Stimulated activated CD8-positive, alpha-beta memory T cell treated with anti-CD3 and anti-CD28 coated beads, Interleukin-12 subunit alpha, Interleukin-12 subunit beta, amount 100 ng/mL, for 24 hours (primary cell): ENCODE measurements around the gene RNLS.

Source experiments
- DNase-seq: peaks from one replicate; pipeline ENCODE4 v3.0.0-alpha.2; 2020; ENCODE audit errors: extremely low read depth

The RNLS gene

GRCh38 chr10:88553116-88553752 is 29.9 kb downstream of the RNLS start:
- DNase-seq = no peak

GRCh38 chr10:88551246-88551645 is 31.9 kb downstream of the RNLS start:
- no peak for DNase-seq

GRCh38 chr10:88546497-88546896 is 36.6 kb downstream of the RNLS start:
- DNase-seq = no peak

- no peak for DNase-seq
These were observed 37.8 kb downstream of the RNLS start for GRCh38 chr10:88545359-88545758.

- DNase-seq = no peak
These were observed 38.8 kb downstream of the RNLS start for GRCh38 chr10:88544140-88544870.

GRCh38 chr10:88542522-88542921 is 40.6 kb downstream of the RNLS start:
- no peak for DNase-seq

GRCh38 chr10:88541116-88541626 is 41.9 kb downstream of the RNLS start:
- DNase-seq = no peak

- no peak for DNase-seq
These were observed 42.8 kb downstream of the RNLS start for GRCh38 chr10:88540351-88540750.

- DNase-seq = no peak
These were observed 45.1 kb downstream of the RNLS start for GRCh38 chr10:88538048-88538447.

GRCh38 chr10:88537322-88537721 is 45.8 kb downstream of the RNLS start:
- DNase-seq = no peak

- no peak for DNase-seq
These were observed 46.7 kb downstream of the RNLS start for GRCh38 chr10:88536437-88536836.

- DNase-seq = no peak
These were observed 48.9 kb downstream of the RNLS start for GRCh38 chr10:88534072-88534665.

- no peak for DNase-seq
These were observed 51.6 kb downstream of the RNLS start for GRCh38 chr10:88531392-88532052.

GRCh38 chr10:88530629-88531391 is 52.3 kb downstream of the RNLS start:
- DNase-seq = no peak

- DNase-seq = no peak
These were observed 53.0 kb downstream of the RNLS start for GRCh38 chr10:88530093-88530492.

GRCh38 chr10:88528806-88529570 is 54.1 kb downstream of the RNLS start:
- no peak for DNase-seq

- DNase-seq = no peak
These were observed 54.9 kb downstream of the RNLS start for GRCh38 chr10:88528201-88528600.

GRCh38 chr10:88527245-88527644 is 55.9 kb downstream of the RNLS start:
- no peak for DNase-seq

GRCh38 chr10:88526501-88527105 is 56.5 kb downstream of the RNLS start:
- no peak for DNase-seq

GRCh38 chr10:88525371-88526069 is 57.6 kb downstream of the RNLS start:
- DNase-seq = no peak
